Measurements from ENCODE around the gene CTRB2.

- no peak for TF ChIP-seq EZH2 (IDR thresholded peaks at IDR 0.05; ENCODE audit: borderline replicate concordance, low read length)
- TF ChIP-seq CTCF (IDR thresholded peaks at IDR 0.05; ENCODE audit: low read length) = no peak
These were observed 4.8 kb downstream of the CTRB2 start for GRCh38 chr16:75202069-75202590.
